NCI-H1930 (cell line): ENCODE measurements around the gene PSMF1.
"Not testable (repeated sequence)": the region's sequence is repeated elsewhere in the genome, so short reads cannot be mapped to it uniquely, and the experiment has no call there.

ENCODE experiments used
- DNase-seq, 2 experiments: peaks; one replicate each; lab custom pipeline; 2025; lab: John Stamatoyannopoulos, UW

PSMF1 gene

GRCh38 chr20:1122388-1123315 lies 4.2 kb downstream of the PSMF1 start:
- no peak for DNase-seq

GRCh38 chr20:1123666-1124065 lies 5.3 kb downstream of the PSMF1 start:
- no peak for DNase-seq

- DNase-seq, result no peak
Measured at GRCh38 chr20:1124421-1124820, 6.0 kb downstream of the PSMF1 start.

- no peak for DNase-seq
Measured at GRCh38 chr20:1125277-1125676, 6.9 kb downstream of the PSMF1 start.

GRCh38 chr20:1127840-1128239 lies 9.4 kb downstream of the PSMF1 start:
- no peak for DNase-seq

GRCh38 chr20:1130058-1130694 lies 11.8 kb downstream of the PSMF1 start:
- no peak for DNase-seq

- DNase-seq, result no peak
Measured at GRCh38 chr20:1130847-1131246, 12.4 kb downstream of the PSMF1 start.

GRCh38 chr20:1131354-1131753 lies 13.0 kb downstream of the PSMF1 start:
- DNase-seq, result no peak

GRCh38 chr20:1134355-1134754 lies 16.0 kb downstream of the PSMF1 start:
- no peak for DNase-seq

- no peak for DNase-seq
Measured at GRCh38 chr20:1134836-1135235, 16.4 kb downstream of the PSMF1 start.

GRCh38 chr20:1137236-1137635 lies 18.8 kb downstream of the PSMF1 start:
- no peak for DNase-seq

GRCh38 chr20:1144401-1145172 lies 26.2 kb downstream of the PSMF1 start:
- no peak for DNase-seq

- no peak for DNase-seq
Measured at GRCh38 chr20:1146957-1147356, 28.6 kb downstream of the PSMF1 start.

GRCh38 chr20:1149812-1150211 lies 31.4 kb downstream of the PSMF1 start:
- not testable (repeated sequence) for DNase-seq

GRCh38 chr20:1150218-1150617 lies 31.8 kb downstream of the PSMF1 start:
- no peak for DNase-seq

GRCh38 chr20:1150968-1151367 lies 32.6 kb downstream of the PSMF1 start:
- DNase-seq, result no peak

GRCh38 chr20:1154226-1154625 lies 35.8 kb downstream of the PSMF1 start:
- DNase-seq, result no peak

GRCh38 chr20:1154691-1155090 lies 36.3 kb downstream of the PSMF1 start:
- DNase-seq, result no peak

GRCh38 chr20:1155342-1155741 lies 36.9 kb downstream of the PSMF1 start:
- no peak for DNase-seq

- DNase-seq, result no peak
Measured at GRCh38 chr20:1160496-1160895, 42.1 kb downstream of the PSMF1 start.

GRCh38 chr20:1160991-1161390 lies 42.6 kb downstream of the PSMF1 start:
- DNase-seq, result no peak

- no peak for DNase-seq
Measured at GRCh38 chr20:1163105-1163504, 44.7 kb downstream of the PSMF1 start.

GRCh38 chr20:1163653-1164052 lies 45.3 kb downstream of the PSMF1 start:
- DNase-seq, result no peak
